Measurements from ENCODE around the gene SELENOO.

GRCh38 chr22:50204571-50204970 lies 3.8 kb downstream of the SELENOO start:
- TF ChIP-seq CTCF (IDR thresholded peaks at IDR 0.05; ENCODE audit: borderline replicate concordance, extremely low read depth, low read length, poor library complexity, severe bottlenecking) (no peak), EZH2 (IDR thresholded peaks at IDR 0.05; ENCODE audit: borderline replicate concordance, low read depth, low read length, severe bottlenecking) (no peak)

Data from DND-41 (cell line).